ENCODE results near the gene BNIP2. TPM values are rescaled to one million over a fixed set of nuclear protein-coding genes. Genes with fewer than 3 reads are reported as not detected.

BNIP2 gene
- total RNA-seq, 4 donors from 2014 or later = 134 to 261 (median 147) TPM

- DNase-seq = no peak
- Histone ChIP-seq H3K27me3 (no peaks in the 10 kb centered on the region), H3K4me1 (peaks cover 3 to 22% (median 4%) of the 10 kb centered on the region in 4 donors), H3K4me3 (peak overlapping the region; percentile 81 to 96 (median 92)), H3K36me3 (peaks cover 0 to 5% (median 0%) of the 10 kb centered on the region in 3 donors), H3K9me3 (no peaks in the 10 kb centered on the region), H3K27ac (peak overlapping the region; percentile 98 to 100 (median 100))
- TF ChIP-seq POLR2A (IDR thresholded peaks at IDR 0.05) (no peak), CTCF (IDR thresholded peaks at IDR 0.05) (peak in 1 of 6 experiments; percentile 35)
These were observed 1.3 kb downstream of the BNIP2 start for GRCh38 chr15:59687836-59688235.

- TF ChIP-seq POLR2A (IDR thresholded peaks at IDR 0.05) (no peak), CTCF (IDR thresholded peaks at IDR 0.05) (no peak)
- peaks cover 3 to 22% (median 4%) of the 10 kb centered on the region in 4 donors for H3K4me1 ChIP-seq
- peak in 2 of 3 donors; percentile 62 to 69 for DNase-seq
These were observed 2.7 kb downstream of the BNIP2 start for GRCh38 chr15:59686389-59686788.

GRCh38 chr15:59685737-59686297, 3.3 kb downstream of the BNIP2 start:
- peaks cover 3 to 22% (median 4%) of the 10 kb centered on the region in 4 donors for H3K4me1 ChIP-seq
- no peak overlapping the region for H3K4me3 ChIP-seq
- H3K9me3 ChIP-seq = no peaks in the 10 kb centered on the region
- no peaks in the 10 kb centered on the region for H3K27me3 ChIP-seq
- DNase-seq = no peak
- TF ChIP-seq CTCF (IDR thresholded peaks at IDR 0.05) = no peak
- no peak for TF ChIP-seq POLR2A (IDR thresholded peaks at IDR 0.05)
- H3K36me3 ChIP-seq = peaks cover 0 to 17% (median 0%) of the 10 kb centered on the region in 3 donors
- H3K27ac ChIP-seq = peak overlapping the region; percentile 6 to 100 (median 40)

More at GRCh38 chr15:59686389-59686788, 2.7 kb downstream of the BNIP2 start:
- Histone ChIP-seq H3K4me3 (no peak overlapping the region), H3K27me3 (no peaks in the 10 kb centered on the region), H3K36me3 (peaks cover 0 to 12% (median 0%) of the 10 kb centered on the region in 3 donors), H3K27ac (peak overlapping the region; percentile 6 to 100 (median 40)), H3K9me3 (no peaks in the 10 kb centered on the region)

- Histone ChIP-seq H3K4me3 (no peak overlapping the region), H3K4me1 (peaks cover 0 to under 1% (median 0%) of the 10 kb centered on the region in 4 donors), H3K27ac (no peak overlapping the region), H3K9me3 (no peaks in the 10 kb centered on the region), H3K27me3 (no peaks in the 10 kb centered on the region), H3K36me3 (peaks cover 0 to 62% (median 0%) of the 10 kb centered on the region in 3 donors)
- TF ChIP-seq POLR2A (IDR thresholded peaks at IDR 0.05) (no peak), CTCF (IDR thresholded peaks at IDR 0.05) (no peak)
- DNase-seq = no peak
These were observed 8.2 kb downstream of the BNIP2 start for GRCh38 chr15:59680870-59681269.

GRCh38 chr15:59680346-59680745, 8.8 kb downstream of the BNIP2 start:
- Histone ChIP-seq H3K9me3 (no peaks in the 10 kb centered on the region), H3K27me3 (no peaks in the 10 kb centered on the region), H3K4me3 (no peak overlapping the region), H3K36me3 (peaks cover 0 to 68% (median 0%) of the 10 kb centered on the region in 3 donors), H3K4me1 (no peaks in the 10 kb centered on the region), H3K27ac (no peak overlapping the region)
- TF ChIP-seq POLR2A (IDR thresholded peaks at IDR 0.05) = no peak
- no peak for TF ChIP-seq CTCF (IDR thresholded peaks at IDR 0.05)
- DNase-seq = no peak
